ENCODE data around the gene F12.
A peak's percentile ranks its signal among the peaks of the same experiment; 100 is the strongest.

F12 gene

GRCh38 chr5:177409043-177409801 lies at the start of gene F12:
TSS of gene F12 (minus strand) at chr5:177409564. CDS start at chr5:177409527, 37 bp downstream.
- no peak for DNase-seq (ENCODE audit: low read depth)

DNA sequence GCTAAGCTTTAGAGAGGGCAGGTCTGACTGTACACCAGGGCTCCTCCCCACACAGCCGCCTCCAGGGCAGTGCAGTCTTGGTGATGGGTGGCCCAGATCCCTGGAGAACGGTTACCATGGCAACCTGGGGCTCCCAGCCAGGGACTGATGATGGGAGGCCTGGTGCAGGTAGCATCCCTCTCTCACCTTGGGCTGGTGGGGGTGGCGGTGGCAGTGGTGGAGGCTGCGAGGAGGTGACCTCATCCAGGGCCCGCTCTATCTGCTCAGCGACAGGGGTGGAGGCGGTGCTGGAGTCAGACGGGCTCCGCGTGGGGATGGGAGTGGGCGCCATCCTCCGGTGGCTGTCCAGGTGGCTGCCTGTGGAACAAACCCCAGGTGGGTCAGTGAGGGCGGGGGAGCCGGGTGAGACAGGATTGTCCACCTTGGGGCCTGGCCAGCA lies 49.6 kb upstream of the F12 start:
- no peak for DNase-seq (ENCODE audit: low read depth)

DNA sequence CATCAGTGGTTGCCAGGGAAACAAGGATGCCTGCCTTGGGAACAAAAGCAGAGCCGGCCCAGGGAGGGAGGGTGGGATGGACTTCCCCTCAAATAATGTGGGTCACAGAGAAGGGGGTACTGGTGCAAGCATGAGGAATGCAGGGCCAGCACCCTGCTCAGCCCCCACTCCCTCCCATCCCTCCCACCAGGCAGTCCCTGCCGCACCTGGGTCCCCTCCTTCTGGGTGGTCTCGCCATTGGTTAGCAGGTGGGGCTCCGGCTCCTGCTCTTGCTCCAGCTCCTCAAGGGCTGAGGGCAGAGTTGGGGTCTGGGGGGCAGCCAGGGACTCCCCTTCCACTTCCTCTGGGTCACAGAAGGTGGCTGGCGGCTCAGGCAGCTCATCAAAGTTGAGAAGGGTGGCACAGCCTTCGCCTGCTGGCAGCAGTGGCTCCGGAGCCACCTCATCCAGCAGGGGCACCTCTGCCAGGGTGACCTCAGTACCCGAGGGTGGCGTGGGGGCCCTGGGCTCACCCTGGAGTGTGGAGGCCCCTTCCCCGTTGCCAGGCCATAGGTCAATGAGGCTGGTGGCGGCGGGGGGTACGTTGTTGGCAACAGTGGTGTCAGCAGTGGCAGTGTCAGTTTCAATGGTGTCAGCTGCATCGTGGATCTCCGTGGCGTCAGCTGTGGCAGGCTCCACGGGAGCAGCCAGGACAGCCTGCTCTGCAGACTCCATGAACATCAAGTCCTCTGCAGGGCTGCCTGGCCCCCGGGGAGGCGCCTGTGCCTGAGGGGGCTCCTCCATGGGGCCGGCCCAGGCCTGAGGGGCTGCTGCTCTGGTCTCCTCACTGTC lies 48.7 kb upstream of the F12 start:
- DNase-seq (ENCODE audit: low read depth): no peak

GRCh38 chr5:177456976-177457851 lies 47.9 kb upstream of the F12 start:
- DNase-seq (ENCODE audit: low read depth): peak; percentile 98

- no peak for DNase-seq (ENCODE audit: low read depth)
These were observed 47.2 kb upstream of the F12 start for GRCh38 chr5:177456591-177456964.

DNA sequence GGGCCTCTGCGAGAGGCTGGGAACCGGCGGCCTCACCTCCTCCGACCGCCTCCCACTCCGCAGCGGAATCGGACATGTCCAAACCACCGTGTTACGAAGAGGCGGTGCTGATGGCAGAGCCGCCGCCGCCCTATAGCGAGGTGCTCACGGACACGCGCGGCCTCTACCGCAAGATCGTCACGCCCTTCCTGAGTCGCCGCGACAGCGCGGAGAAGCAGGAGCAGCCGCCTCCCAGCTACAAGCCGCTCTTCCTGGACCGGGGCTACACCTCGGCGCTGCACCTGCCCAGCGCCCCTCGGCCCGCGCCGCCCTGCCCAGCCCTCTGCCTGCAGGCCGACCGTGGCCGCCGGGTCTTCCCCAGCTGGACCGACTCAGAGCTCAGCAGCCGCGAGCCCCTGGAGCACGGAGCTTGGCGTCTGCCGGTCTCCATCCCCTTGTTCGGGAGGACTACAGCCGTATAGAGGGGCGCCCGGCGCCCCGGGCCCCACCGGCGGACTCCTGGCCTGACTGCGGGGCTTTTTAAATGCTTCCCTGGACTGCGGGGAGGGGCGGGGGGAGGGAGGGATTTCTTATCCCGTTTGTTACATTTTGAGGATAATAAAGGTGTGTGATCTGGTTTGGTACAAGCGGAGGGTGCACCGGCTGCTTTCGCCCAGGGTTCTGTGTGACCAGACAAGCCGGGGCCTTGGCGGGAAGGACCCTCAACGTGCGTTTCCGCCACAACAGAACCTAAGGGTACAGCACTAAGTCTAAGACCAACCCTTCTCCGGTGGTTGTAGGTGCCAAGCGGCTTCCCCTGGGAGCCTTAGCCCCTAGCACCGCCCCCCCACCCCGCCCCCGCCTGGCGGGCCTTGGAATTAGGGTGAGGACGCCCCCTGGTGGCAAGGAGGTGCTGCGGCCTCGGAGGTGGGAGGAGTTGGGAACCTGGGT lies 46.6 kb upstream of the F12 start:
- DNase-seq (ENCODE audit: low read depth): peak; percentile 83

DNA sequence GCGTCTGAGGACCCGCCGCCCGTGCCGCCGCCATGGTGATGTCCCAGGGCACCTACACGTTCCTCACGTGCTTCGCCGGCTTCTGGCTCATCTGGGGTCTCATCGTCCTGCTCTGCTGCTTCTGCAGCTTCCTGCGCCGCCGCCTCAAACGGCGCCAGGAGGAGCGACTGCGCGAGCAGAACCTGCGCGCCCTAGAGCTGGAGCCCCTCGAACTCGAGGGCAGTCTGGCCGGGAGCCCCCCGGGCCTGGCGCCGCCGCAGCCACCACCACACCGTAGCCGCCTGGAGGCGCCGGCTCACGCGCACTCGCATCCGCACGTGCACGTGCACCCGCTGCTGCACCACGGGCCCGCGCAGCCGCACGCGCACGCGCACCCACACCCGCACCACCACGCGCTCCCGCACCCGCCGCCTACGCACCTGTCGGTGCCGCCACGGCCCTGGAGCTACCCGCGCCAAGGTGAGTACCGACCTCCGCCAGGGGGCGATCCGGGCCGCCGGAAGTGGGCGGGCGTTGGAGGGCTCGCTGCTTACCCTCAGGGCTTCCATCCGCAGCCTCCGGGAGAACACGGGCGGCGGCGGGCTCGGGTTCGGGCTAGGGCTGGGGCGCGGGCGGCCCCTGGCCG lies 45.8 kb upstream of the F12 start:
- DNase-seq (ENCODE audit: low read depth): peak; percentile 73

- peak; percentile 81 for DNase-seq (ENCODE audit: low read depth)
These were observed 45.2 kb upstream of the F12 start for GRCh38 chr5:177454397-177455035.

- DNase-seq (ENCODE audit: low read depth): no peak
These were observed 44.6 kb upstream of the F12 start for GRCh38 chr5:177453852-177454396.

GRCh38 chr5:177452688-177453638 lies 43.6 kb upstream of the F12 start:
- no peak for DNase-seq (ENCODE audit: low read depth)

DNA sequence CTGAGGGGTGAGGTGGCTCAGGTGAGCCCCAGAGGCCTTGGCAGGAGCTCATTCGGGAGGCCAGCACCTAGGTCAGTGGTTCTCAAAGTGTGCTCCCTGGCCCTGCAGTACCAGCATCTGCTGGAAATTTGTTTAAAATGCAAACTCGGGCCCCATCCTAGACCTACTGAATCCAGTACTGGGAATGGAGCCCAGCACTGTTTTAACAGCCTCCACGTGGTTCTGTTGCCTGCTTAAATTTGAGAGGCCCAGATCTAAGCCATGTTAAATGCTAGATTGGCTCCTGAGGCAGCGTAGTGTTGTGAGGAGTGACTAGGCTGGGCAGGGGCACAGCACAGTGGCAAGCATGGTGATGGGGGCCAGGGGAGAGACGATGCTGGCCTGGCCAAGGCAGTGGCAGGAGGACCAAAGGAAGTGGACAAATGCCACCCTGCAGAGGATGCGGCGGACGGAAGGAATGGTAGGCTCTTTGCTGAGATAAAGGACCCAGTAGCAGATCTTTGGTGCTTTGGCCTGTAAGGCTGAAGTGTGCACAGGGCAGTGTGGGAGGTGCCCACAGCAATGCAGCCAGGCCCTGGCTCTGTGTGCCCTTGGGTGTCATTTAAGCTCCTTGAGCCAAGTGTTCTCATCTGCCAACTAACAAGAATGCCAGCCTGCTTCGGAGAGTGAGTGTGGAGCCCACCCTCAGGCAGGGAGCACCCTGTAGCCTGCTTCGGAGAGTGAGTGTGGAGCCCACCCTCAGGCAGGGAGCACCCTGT lies 41.5 kb upstream of the F12 start:
- DNase-seq (ENCODE audit: low read depth): no peak

- no peak for DNase-seq (ENCODE audit: low read depth)
These were observed 40.0 kb upstream of the F12 start for GRCh38 chr5:177449140-177450061.

DNA sequence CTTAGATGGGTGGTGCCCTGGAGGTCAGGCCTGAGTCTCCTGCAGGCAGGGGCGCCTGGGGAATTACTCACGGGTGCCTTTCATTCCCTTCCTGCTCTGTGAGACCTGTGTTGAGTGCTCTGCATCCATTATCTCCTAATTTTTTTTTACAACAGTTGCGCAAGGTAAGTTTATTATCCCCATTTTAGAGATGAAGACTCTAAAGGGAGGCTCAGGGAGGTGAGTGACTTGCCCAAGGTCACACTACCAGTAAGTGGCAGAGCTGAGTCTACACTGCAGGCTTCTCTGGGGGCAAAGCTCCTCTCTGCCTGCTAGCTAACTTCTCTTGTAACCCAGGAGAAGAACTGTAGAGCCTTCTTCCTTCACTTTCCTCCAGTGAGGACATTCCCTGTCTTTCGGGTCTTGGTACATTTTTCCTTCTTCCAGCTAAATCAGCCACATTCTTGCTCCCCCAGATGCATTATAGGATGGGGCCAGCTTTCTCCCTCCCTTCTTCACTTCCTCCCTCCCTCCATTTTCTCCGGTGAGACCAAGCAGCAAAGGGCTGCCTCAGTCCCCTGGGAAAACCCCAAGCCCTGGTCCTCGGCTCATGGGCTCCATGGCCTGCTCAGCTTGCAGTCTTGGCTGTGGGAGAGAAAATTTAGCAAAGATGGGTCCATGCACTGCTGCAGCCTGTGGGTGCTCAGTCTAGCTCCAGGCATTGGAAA lies 39.0 kb upstream of the F12 start:
- DNase-seq (ENCODE audit: low read depth): no peak

- DNase-seq (ENCODE audit: low read depth): peak; percentile 45
These were observed 38.4 kb upstream of the F12 start for GRCh38 chr5:177447611-177448243.

- DNase-seq (ENCODE audit: low read depth): no peak
These were observed 37.8 kb upstream of the F12 start for GRCh38 chr5:177447066-177447610.
